CD4-positive, CD25-positive, alpha-beta regulatory T cell (primary cell): ENCODE results near the gene DTD1. TPM values are rescaled to one million over a fixed set of nuclear protein-coding genes. Genes with fewer than 3 reads are reported as not detected.

Experiments used
- ATAC-seq, 2 donors: fragments of 150-1000 bp; cut with Tn5 transposase; one replicate each; pipeline ENCODE4 v1.10.0; 2021; ENCODE audit warnings: low read depth in 2 of 2, moderate number of reproducible peaks in 2 of 2, moderate library complexity in 1 of 2
- DNase-seq, 3 donors: peaks; one replicate each; pipeline versions ENCODE4 v3.0.0 to v3.0.0-alpha.2; 2012 to 2022; ENCODE audit warnings: mixed read lengths in 1 of 3
- H3K27ac ChIP-seq: one replicate; pipeline ENCODE4 v1.7.0; 2013; ENCODE audit warnings: mild to moderate bottlenecking, low read length; ENCODE audit not compliant: insufficient read depth, poor library complexity, severe bottlenecking
- H3K27me3 ChIP-seq: one replicate; pipeline ENCODE4 v1.7.0; 2013; ENCODE audit warnings: low read length; ENCODE audit not compliant: control insufficient read depth, insufficient read depth
- H3K36me3 ChIP-seq: one replicate; pipeline ENCODE4 v1.7.0; 2013; ENCODE audit warnings: mild to moderate bottlenecking, low read length, moderate library complexity; ENCODE audit not compliant: control insufficient read depth, insufficient read depth
- H3K4me1 ChIP-seq: 2 replicates; pipeline ENCODE4 v1.7.0; 2013; ENCODE audit warnings: mild to moderate bottlenecking, low read length; ENCODE audit not compliant: insufficient read depth, control insufficient read depth, poor library complexity, severe bottlenecking
- H3K4me3 ChIP-seq: one replicate; pipeline ENCODE4 v1.7.0; 2013; ENCODE audit warnings: low read depth, mild to moderate bottlenecking, low read length, moderate library complexity
- H3K9me3 ChIP-seq, 2 experiments: 1 replicate in 1 of 2; 2 replicates in 1 of 2; pipeline ENCODE4 v1.7.0; 2013; ENCODE audit warnings: low read length in 2 of 2, mild to moderate bottlenecking in 1 of 2, moderate library complexity in 1 of 2; ENCODE audit not compliant: control insufficient read depth in 2 of 2
- H3K27ac Mint-ChIP-seq, 3 donors: one replicate each; pipeline ENCODE4 v1.8.0; 2020 to 2022; ENCODE audit warnings: mild to moderate bottlenecking in 3 of 3, mixed read lengths in 3 of 3, moderate library complexity in 2 of 3
- H3K27me3 Mint-ChIP-seq: one replicate; pipeline ENCODE4 v1.8.0; 2022; ENCODE audit warnings: mild to moderate bottlenecking, mixed read lengths
- H3K36me3 Mint-ChIP-seq: one replicate; pipeline ENCODE4 v1.8.0; 2020; ENCODE audit warnings: mixed read lengths
- H3K4me1 Mint-ChIP-seq, 4 donors: one replicate each; pipeline ENCODE4 v1.8.0; 2020 to 2022; ENCODE audit warnings: mixed read lengths in 4 of 4, mild to moderate bottlenecking in 1 of 4
- H3K4me3 Mint-ChIP-seq, 4 donors: one replicate each; pipeline ENCODE4 v1.8.0; 2020 to 2022; ENCODE audit warnings: mild to moderate bottlenecking in 4 of 4, mixed read lengths in 4 of 4, moderate library complexity in 3 of 4
- H3K9me3 Mint-ChIP-seq, 7 donors: one replicate each; pipeline ENCODE4 v1.8.0; 2020 to 2022; ENCODE audit warnings: mixed read lengths in 7 of 7, mild to moderate bottlenecking in 3 of 7, moderate library complexity in 2 of 7
- polyA plus RNA-seq, 4 donors: library from polyadenylated mRNA; unstranded; fragments of 300-500 nt; fragmentation: Illumina TruSeq; gene quantifications; one replicate each; pipeline ENCODE4 v1.2.3, GENCODE V29; 2021
- total RNA-seq: library from RNA; stranded (reverse); gene quantifications from one replicate; pipeline ENCODE4 v1.2.3, GENCODE V29; 2022

Gene DTD1
- total and polyA plus RNA-seq, 5 donors from 2014 or later, result 16.5 to 47.2 (median 44.4) TPM

DNA sequence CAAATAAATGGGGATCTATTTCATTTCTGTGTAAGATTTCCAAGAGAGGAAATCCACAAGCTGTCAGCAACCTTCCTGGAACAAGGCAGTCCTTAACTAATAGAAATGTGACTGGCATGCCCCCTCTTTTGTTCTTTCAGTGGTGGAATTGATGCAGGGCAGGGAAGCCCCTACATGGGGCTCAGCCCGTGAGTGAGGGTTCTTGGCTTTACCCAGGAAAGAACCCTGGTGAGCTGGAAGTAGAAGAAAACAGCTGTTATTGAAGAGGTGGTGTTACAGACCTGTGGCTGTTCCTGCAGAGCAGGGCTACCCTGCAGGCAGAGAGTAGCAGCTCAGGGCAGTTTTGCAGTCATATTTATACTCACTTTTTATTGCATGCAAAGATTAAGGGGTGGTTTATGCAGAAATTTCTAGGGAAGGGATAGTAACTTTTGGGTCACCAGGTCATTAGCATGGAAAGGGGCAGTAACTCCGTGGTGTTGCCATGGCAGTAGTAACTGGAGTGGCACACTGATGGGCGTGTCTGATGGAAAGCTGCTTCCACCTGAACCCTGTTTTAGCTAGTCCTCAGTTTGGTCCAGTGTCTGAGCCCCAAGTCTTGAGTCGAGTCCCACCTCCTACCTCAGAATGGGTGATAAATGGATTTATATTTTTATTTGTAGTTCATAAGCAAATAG lies 137.1 kb downstream of the DTD1 start:
- Mint-ChIP-seq H3K4me1 (peaks cover 0 to 23% (median 14%) of the 10 kb centered on the region in 4 donors), H3K36me3 (peaks cover 22% of the 10 kb centered on the region), H3K27ac (peak overlapping the region in 1 of 3 donors; percentile 71), H3K27me3 (no peaks in the 10 kb centered on the region), H3K9me3 (peaks cover 0 to 2% (median 0%) of the 10 kb centered on the region in 7 donors), H3K4me3 (no peak overlapping the region)
- H3K27ac ChIP-seq, result no peak overlapping the region
- ATAC-seq (no peak), DNase-seq (no peak)
- no peaks in the 10 kb centered on the region for H3K4me1 ChIP-seq
- H3K4me3 ChIP-seq, result no peak overlapping the region
- H3K36me3 ChIP-seq, result no peaks in the 10 kb centered on the region
- H3K9me3 ChIP-seq, result no peaks in the 10 kb centered on the region
- no peaks in the 10 kb centered on the region for H3K27me3 ChIP-seq

DNA sequence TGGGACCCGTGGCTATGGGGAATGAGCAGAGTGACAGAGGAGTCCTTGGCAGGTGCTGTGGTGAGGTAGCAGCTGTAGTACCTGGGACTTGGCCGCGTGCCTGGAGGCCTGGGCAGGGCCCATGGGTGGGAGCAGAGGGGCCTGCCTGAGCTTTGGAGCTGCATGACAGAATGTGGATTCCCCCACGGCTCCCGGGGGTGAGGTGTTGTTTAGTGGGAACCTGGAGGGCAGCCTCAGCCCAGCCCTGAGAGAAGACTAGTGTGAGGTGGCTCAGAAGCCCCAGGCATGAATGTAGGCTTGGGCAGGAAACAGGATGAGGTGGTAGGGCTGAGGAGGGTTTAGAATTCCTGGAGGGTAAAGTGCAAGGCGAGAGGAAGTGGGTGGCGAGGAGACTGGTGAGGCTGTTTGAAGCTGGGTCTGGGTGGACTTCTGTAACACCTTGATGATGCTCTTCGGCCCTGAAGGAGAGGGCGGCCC lies 139.2 kb downstream of the DTD1 start:
- H3K36me3 Mint-ChIP-seq, result peaks cover 20% of the 10 kb centered on the region
- Histone ChIP-seq H3K4me1 (no peaks in the 10 kb centered on the region), H3K36me3 (no peaks in the 10 kb centered on the region), H3K27ac (no peak overlapping the region), H3K27me3 (no peaks in the 10 kb centered on the region), H3K9me3 (no peaks in the 10 kb centered on the region), H3K4me3 (no peak overlapping the region)
- H3K27me3 Mint-ChIP-seq, result no peaks in the 10 kb centered on the region
- H3K9me3 Mint-ChIP-seq, result peaks cover 0 to 1% (median 0%) of the 10 kb centered on the region in 7 donors
- DNase-seq, result no peak
- H3K27ac Mint-ChIP-seq, result peak overlapping the region in 1 of 3 donors; percentile 32
- peaks cover 0 to 23% (median 15%) of the 10 kb centered on the region in 4 donors for H3K4me1 Mint-ChIP-seq
- ATAC-seq, result no peak
- peak overlapping the region in 1 of 4 donors; percentile 83 for H3K4me3 Mint-ChIP-seq

DNA sequence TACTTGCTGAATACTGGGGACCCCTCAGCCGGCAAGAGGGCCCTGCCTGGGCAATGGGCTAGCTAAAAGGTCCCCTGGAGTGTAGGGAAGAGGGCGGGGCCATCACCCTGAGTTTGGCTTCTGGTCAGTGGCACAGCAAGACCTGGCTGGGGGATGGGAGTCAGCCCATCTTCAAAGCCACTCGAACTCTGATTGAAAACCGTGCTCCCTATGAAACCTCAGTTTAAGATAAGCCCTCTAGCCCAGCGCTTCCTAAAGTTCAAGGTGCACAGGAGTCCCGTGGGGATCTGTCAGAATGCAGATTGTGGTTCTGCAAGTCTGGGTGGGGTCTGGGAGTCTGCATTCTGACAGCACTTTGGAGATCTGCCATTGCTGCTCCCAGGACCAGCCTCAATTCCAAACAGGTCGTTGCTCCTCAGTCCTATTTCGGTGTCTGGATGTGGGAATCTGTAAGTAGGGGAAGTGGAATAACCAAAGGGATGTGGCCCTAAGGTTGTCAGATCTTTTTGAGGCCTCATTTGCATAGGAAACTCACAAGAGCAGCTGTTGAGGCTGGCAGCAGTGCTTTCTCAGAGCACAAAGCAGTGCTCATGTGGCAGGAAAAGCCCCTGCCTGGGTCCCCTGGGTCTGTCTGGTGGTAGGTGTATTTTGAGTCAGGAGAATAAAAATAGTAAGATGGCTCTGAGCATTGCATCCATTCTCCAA lies 140.5 kb downstream of the DTD1 start:
- no peaks in the 10 kb centered on the region for H3K27me3 ChIP-seq
- no peak for DNase-seq
- H3K36me3 ChIP-seq, result no peaks in the 10 kb centered on the region
- H3K9me3 ChIP-seq, result no peaks in the 10 kb centered on the region
- H3K4me3 ChIP-seq, result no peak overlapping the region
- peaks cover 0 to 1% (median 0%) of the 10 kb centered on the region in 7 donors for H3K9me3 Mint-ChIP-seq
- H3K27ac ChIP-seq, result no peak overlapping the region
- H3K4me1 Mint-ChIP-seq, result peaks cover 0 to 23% (median 14%) of the 10 kb centered on the region in 4 donors
- no peaks in the 10 kb centered on the region for H3K27me3 Mint-ChIP-seq
- no peak overlapping the region for H3K27ac Mint-ChIP-seq
- peaks cover 12% of the 10 kb centered on the region for H3K36me3 Mint-ChIP-seq
- no peak for ATAC-seq
- H3K4me1 ChIP-seq, result no peaks in the 10 kb centered on the region
- H3K4me3 Mint-ChIP-seq, result no peak overlapping the region

- Histone ChIP-seq H3K4me1 (no peaks in the 10 kb centered on the region), H3K27me3 (no peaks in the 10 kb centered on the region), H3K36me3 (no peaks in the 10 kb centered on the region), H3K27ac (no peak overlapping the region), H3K9me3 (no peaks in the 10 kb centered on the region), H3K4me3 (no peak overlapping the region)
- Mint-ChIP-seq H3K36me3 (peaks cover 12% of the 10 kb centered on the region), H3K4me3 (no peak overlapping the region), H3K4me1 (peaks cover 0 to 23% (median 14%) of the 10 kb centered on the region in 4 donors), H3K9me3 (peaks cover 0 to 1% (median 0%) of the 10 kb centered on the region in 7 donors), H3K27ac (peak overlapping the region in 1 of 3 donors; percentile 74), H3K27me3 (no peaks in the 10 kb centered on the region)
- ATAC-seq (no peak), DNase-seq (no peak)
Measured at GRCh38 chr20:18728870-18729224, 141.0 kb downstream of the DTD1 start.

DNA sequence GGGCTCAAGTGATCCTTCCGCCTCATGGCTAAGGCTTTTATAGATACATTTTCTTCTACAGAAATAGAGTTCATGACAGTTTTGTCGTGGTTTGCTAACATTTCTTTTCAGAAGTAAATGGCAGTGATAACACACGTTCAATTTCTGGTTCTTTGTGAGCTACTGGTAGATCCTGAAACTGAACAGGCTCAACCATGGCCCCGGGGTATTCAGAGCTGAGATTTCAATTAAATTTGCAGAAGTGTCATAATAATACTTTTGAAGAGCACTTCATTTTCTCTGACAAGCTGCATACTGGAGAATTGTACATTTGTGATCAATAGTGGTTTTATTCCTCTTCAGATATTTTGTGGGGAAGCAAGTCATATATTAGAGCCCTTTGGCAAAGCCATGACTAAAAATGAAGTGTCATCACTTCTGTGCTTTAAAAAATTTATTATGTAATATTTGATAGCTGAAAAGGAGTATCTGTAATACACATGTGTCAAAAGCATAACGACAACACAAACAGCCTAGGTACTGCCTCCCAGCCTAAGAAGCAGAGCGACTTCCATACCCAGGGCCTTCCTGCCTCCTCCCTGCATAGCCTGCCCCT lies 141.5 kb downstream of the DTD1 start:
- ATAC-seq (no peak), DNase-seq (no peak)
- Mint-ChIP-seq H3K4me3 (no peak overlapping the region), H3K27me3 (no peaks in the 10 kb centered on the region), H3K27ac (peak overlapping the region in 2 of 3 donors; percentile 16 to 74), H3K4me1 (peaks cover 0 to 23% (median 14%) of the 10 kb centered on the region in 4 donors), H3K9me3 (peaks cover 0 to 1% (median 0%) of the 10 kb centered on the region in 7 donors), H3K36me3 (peaks cover 17% of the 10 kb centered on the region)
- H3K27ac ChIP-seq, result no peak overlapping the region
- H3K4me1 ChIP-seq, result no peaks in the 10 kb centered on the region
- no peaks in the 10 kb centered on the region for H3K36me3 ChIP-seq
- no peaks in the 10 kb centered on the region for H3K9me3 ChIP-seq
- H3K4me3 ChIP-seq, result no peak overlapping the region
- no peaks in the 10 kb centered on the region for H3K27me3 ChIP-seq

DNA sequence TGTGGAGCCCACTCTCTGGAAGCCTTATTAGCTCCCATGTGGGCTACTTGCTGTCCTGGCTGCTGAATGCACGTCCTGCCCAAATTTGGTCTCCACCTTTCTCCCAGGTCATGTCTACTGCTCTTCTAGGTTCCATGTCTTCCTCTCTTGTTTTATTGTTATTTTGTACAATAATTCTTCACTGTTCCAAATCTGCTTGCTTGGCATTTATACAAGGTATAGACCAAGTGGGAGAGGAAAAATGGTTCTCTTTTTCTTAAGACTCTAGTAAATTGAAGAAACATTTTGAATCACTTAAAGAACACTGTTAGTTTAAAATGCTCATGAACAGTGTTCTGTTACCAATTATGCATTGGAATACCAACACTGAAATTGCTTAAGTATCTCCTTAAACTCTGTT lies 144.1 kb downstream of the DTD1 start:
- no peaks in the 10 kb centered on the region for H3K27me3 ChIP-seq
- no peak for ATAC-seq
- H3K27ac Mint-ChIP-seq, result no peak overlapping the region

GRCh38 chr20:18734525-18735189 lies 146.8 kb downstream of the DTD1 start:
- Histone ChIP-seq H3K27ac (no peak overlapping the region), H3K36me3 (no peaks in the 10 kb centered on the region), H3K27me3 (no peaks in the 10 kb centered on the region), H3K9me3 (no peaks in the 10 kb centered on the region), H3K4me1 (peaks cover 17% of the 10 kb centered on the region), H3K4me3 (no peak overlapping the region)
- peak overlapping the region in 1 of 3 donors; percentile 38 for H3K27ac Mint-ChIP-seq
- no peak overlapping the region for H3K4me3 Mint-ChIP-seq
- H3K27me3 Mint-ChIP-seq, result no peaks in the 10 kb centered on the region
- peaks cover 19% of the 10 kb centered on the region for H3K36me3 Mint-ChIP-seq
- H3K9me3 Mint-ChIP-seq, result peaks cover 0 to 1% (median 0%) of the 10 kb centered on the region in 7 donors
- peaks cover 0 to 42% (median 24%) of the 10 kb centered on the region in 4 donors for H3K4me1 Mint-ChIP-seq
- ATAC-seq (no peak), DNase-seq (no peak)

More for the DNA sequence above, 144.1 kb downstream of the DTD1 start:
- H3K27ac ChIP-seq, result no peak overlapping the region
- Mint-ChIP-seq H3K4me1 (peaks cover 0 to 24% (median 14%) of the 10 kb centered on the region in 4 donors), H3K4me3 (no peak overlapping the region), H3K36me3 (peaks cover 23% of the 10 kb centered on the region), H3K27me3 (no peaks in the 10 kb centered on the region), H3K9me3 (peaks cover 0 to 1% (median 0%) of the 10 kb centered on the region in 7 donors)
- no peak for DNase-seq
- H3K4me1 ChIP-seq, result no peaks in the 10 kb centered on the region
- no peaks in the 10 kb centered on the region for H3K36me3 ChIP-seq
- no peak overlapping the region for H3K4me3 ChIP-seq
- no peaks in the 10 kb centered on the region for H3K9me3 ChIP-seq
